Endothelial cell (in vitro differentiated cells): ENCODE measurements around the gene ATAD3C. TPM values are rescaled to one million over a fixed set of nuclear protein-coding genes. Genes with fewer than 3 reads are reported as not detected.
"Not testable (repeated sequence)": the region's sequence is repeated elsewhere in the genome, so short reads cannot be mapped to it uniquely, and the experiment has no call there.

ENCODE experiments used
- DNase-seq: peaks from one replicate; pipeline ENCODE4 v3.0.0; 2021; ENCODE audit warnings: low spot score
- H3K27ac Mint-ChIP-seq: one replicate; pipeline ENCODE4 v1.8.0; 2021; ENCODE audit warnings: mixed read lengths, inconsistent platforms; ENCODE audit not compliant: unreplicated experiment
- H3K27me3 Mint-ChIP-seq: one replicate; pipeline ENCODE4 v1.8.0; 2021; ENCODE audit warnings: mild to moderate bottlenecking, moderate library complexity, mixed read lengths, inconsistent platforms; ENCODE audit not compliant: unreplicated experiment
- H3K36me3 Mint-ChIP-seq: one replicate; pipeline ENCODE4 v1.8.0; 2021; ENCODE audit warnings: mild to moderate bottlenecking, low read depth, mixed read lengths, inconsistent platforms; ENCODE audit not compliant: unreplicated experiment
- H3K4me1 Mint-ChIP-seq: one replicate; pipeline ENCODE4 v1.8.0; 2021; ENCODE audit warnings: mild to moderate bottlenecking, mixed read lengths, inconsistent platforms; ENCODE audit not compliant: unreplicated experiment
- H3K4me3 Mint-ChIP-seq: one replicate; pipeline ENCODE4 v1.8.0; 2021; ENCODE audit warnings: mild to moderate bottlenecking, mixed read lengths, inconsistent platforms; ENCODE audit not compliant: unreplicated experiment
- H3K9me3 Mint-ChIP-seq: one replicate; pipeline ENCODE4 v1.8.0; 2021; ENCODE audit warnings: mixed read lengths, inconsistent platforms; ENCODE audit not compliant: unreplicated experiment
- CTCF ChIP-seq: fragments of 200-600 bp; sonication (generic); IDR thresholded peaks from one replicate; pipeline ENCODE4 v1.5.0; 2021; ENCODE audit warnings: antibody characterized with exemption; ENCODE audit not compliant: unreplicated experiment
- total RNA-seq: library from RNA; stranded (reverse); fragmentation: NEBNext Ultra II Directional; extraction: Animal tissue kit (Norgen Biotek cat#: 25700); gene quantifications from one replicate; pipeline ENCODE4 v1.2.1, GENCODE V29; 2021; ENCODE audit not compliant: unreplicated experiment

Gene ATAD3C
- total RNA-seq, 1 donor from 2014 or later: 2.9 TPM

- no peak for DNase-seq
- Mint-ChIP-seq H3K27ac (no peak overlapping the region), H3K9me3 (no peaks in the 10 kb centered on the region), H3K36me3 (no peaks in the 10 kb centered on the region), H3K4me3 (no peak overlapping the region), H3K27me3 (no peaks in the 10 kb centered on the region), H3K4me1 (no peaks in the 10 kb centered on the region)
- no peak for TF ChIP-seq CTCF
These were observed 11.1 kb downstream of the ATAD3C start for GRCh38 chr1:1460540-1461130.

GRCh38 chr1:1461721-1462317, 12.3 kb downstream of the ATAD3C start:
- H3K9me3 Mint-ChIP-seq: no peaks in the 10 kb centered on the region
- H3K4me3 Mint-ChIP-seq: no peak overlapping the region
- H3K27ac Mint-ChIP-seq: no peak overlapping the region
- DNase-seq: no peak
- no peaks in the 10 kb centered on the region for H3K27me3 Mint-ChIP-seq
- no peaks in the 10 kb centered on the region for H3K4me1 Mint-ChIP-seq
- no peaks in the 10 kb centered on the region for H3K36me3 Mint-ChIP-seq
- TF ChIP-seq CTCF: no peak

- no peak for DNase-seq
- Mint-ChIP-seq H3K9me3 (no peaks in the 10 kb centered on the region), H3K4me3 (no peak overlapping the region), H3K36me3 (no peaks in the 10 kb centered on the region), H3K4me1 (no peaks in the 10 kb centered on the region), H3K27ac (no peak overlapping the region), H3K27me3 (no peaks in the 10 kb centered on the region)
- TF ChIP-seq CTCF: no peak
These were observed 13.0 kb downstream of the ATAD3C start for GRCh38 chr1:1462318-1462966.

- no peak overlapping the region for H3K4me3 Mint-ChIP-seq
These were observed 13.8 kb downstream of the ATAD3C start for GRCh38 chr1:1463312-1463711.

GRCh38 chr1:1468196-1468985, 18.9 kb downstream of the ATAD3C start:
- not testable (repeated sequence) for H3K36me3 Mint-ChIP-seq, DNase-seq, H3K9me3 Mint-ChIP-seq, H3K27me3 Mint-ChIP-seq, H3K4me3 Mint-ChIP-seq, H3K27ac Mint-ChIP-seq
- peaks cover 11% of the 10 kb centered on the region for H3K4me1 Mint-ChIP-seq

More at GRCh38 chr1:1463312-1463711, 13.8 kb downstream of the ATAD3C start:
- H3K27ac Mint-ChIP-seq: no peak overlapping the region
- no peaks in the 10 kb centered on the region for H3K27me3 Mint-ChIP-seq
- no peaks in the 10 kb centered on the region for H3K4me1 Mint-ChIP-seq
- TF ChIP-seq CTCF: no peak
- no peak for DNase-seq
- H3K36me3 Mint-ChIP-seq: no peaks in the 10 kb centered on the region
- no peaks in the 10 kb centered on the region for H3K9me3 Mint-ChIP-seq
